K562 (cell line): ENCODE data around the gene POMGNT1. TPM values are rescaled to one million over a fixed set of nuclear protein-coding genes. Genes with fewer than 3 reads are reported as not detected.

ENCODE experiments used
- ARID3B ChIP-seq: fragments of 250-450 bp; sonication (Bioruptor Pico); IDR thresholded peaks from 2 replicates; pipeline ENCODE4 v1.4.0; 2020; ENCODE audit warnings: borderline replicate concordance
- ETV5 ChIP-seq: sonication (generic); formaldehyde crosslinking; IDR thresholded peaks from 2 replicates; pipeline ENCODE4 v1.4.0; 2020; ENCODE audit warnings: low read depth, mild to moderate bottlenecking, missing genetic modification reagents
- FOXK2 ChIP-seq, 2 experiments: fragments of 450-650 bp; IDR thresholded peaks in 1 of 2; conservative IDR thresholded peaks in 1 of 2; 2 replicates each; pipeline ENCODE4 v1.6.1; 2016; ENCODE audit warnings: low read depth in 2 of 2, mild to moderate bottlenecking in 1 of 2
- MGA ChIP-seq: fragments of 450-650 bp; IDR thresholded peaks from 2 replicates; pipeline ENCODE4 v1.6.1; 2016; ENCODE audit warnings: mild to moderate bottlenecking, moderate library complexity
- PRDM10 ChIP-seq: fragments of 450-650 bp; IDR thresholded peaks from 2 replicates; pipeline ENCODE4 v1.6.1; 2018; ENCODE audit not compliant: partially characterized antibody
- TCF7L2 ChIP-seq: fragments of 150-350 bp; IDR thresholded peaks from 2 replicates; pipeline ENCODE4 v1.6.1; 2016; ENCODE audit warnings: low read depth, mild to moderate bottlenecking, low read length, moderate library complexity
- TEAD1 ChIP-seq, 2 experiments: fragments of 450-650 bp in 1 of 2; sonication (generic) in 1 of 2; formaldehyde crosslinking; IDR thresholded peaks; 2 replicates each; pipeline versions ENCODE4 v1.4.0 to v1.8.0; 2020 to 2022; ENCODE audit warnings: mild to moderate bottlenecking in 2 of 2, missing genetic modification reagents in 1 of 2
- ZKSCAN8 ChIP-seq: fragments of 200-800 bp; sonication (Bioruptor generic); IDR thresholded peaks from 2 replicates; pipeline ENCODE4 v1.6.1; 2016; ENCODE audit warnings: missing genetic modification characterization, missing compliant biosample characterization
- polyA plus RNA-seq, 8 experiments: library from polyadenylated mRNA; depleted of rRNA in 4 of 8; stranded (reverse) in 5 of 8; unstranded in 3 of 8; fragments of >200 nt; fragmentation: Nextera tagmentation in 2 of 8; fragmentation: Illumina TruSeq in 1 of 8; extraction: Ambion mirVana in 2 of 8; extraction: Trizol in 1 of 8; gene quantifications; 2 replicates each; pipeline versions ENCODE4 v1.2.1 to v1.2.3, GENCODE V29; 2011 to 2014; ENCODE audit warnings: inconsistent platforms in 1 of 8, missing spikeins in 1 of 8
- total RNA-seq, 7 experiments: library from RNA; depleted of rRNA in 6 of 7; stranded (reverse); fragments of >200 nt in 6 of 7; fragmentation: Illumina TruSeq in 2 of 7; extraction: Trizol in 2 of 7; gene quantifications; 2 replicates each; pipeline versions ENCODE4 v1.2.1 to v1.2.3, GENCODE V29; 2011 to 2021; ENCODE audit warnings: low replicate concordance in 1 of 7

Gene POMGNT1
- total and polyA plus RNA-seq, 9 of the 15 experiments (the other 6 are each of a cell fraction or from before 2014, with no cell fraction given): 14.1 to 58.9 (median 37.8) TPM

- TF ChIP-seq ZKSCAN8 (peak; percentile 86), TCF7L2 (no peak), MGA (peak; percentile 57), FOXK2 (conservative IDR thresholded peaks at IDR 0.05 in 1 of 2, IDR thresholded peaks at IDR 0.05 in 1 of 2; ENCODE audit: low read depth in 2 of 2) (peak; percentile 80 to 81; a peak in 3 of 4 replicates), ARID3B (CRISPR knock-in tag) (no peak), ETV5 (CRISPR knock-in tag) (peak; percentile 73; the same call in 1 of the 2 replicates), PRDM10 (peak; percentile 78), TEAD1 (CRISPR knock-in tag; IDR thresholded peaks at IDR 0.05) (peak in 1 of 2 experiments; percentile 33; a peak in 1 of 4 replicates)
These were observed 39.6 kb downstream of the POMGNT1 start (continued) for GRCh38 chr1:46158312-46159281.
